ENCODE data around the gene ILKAP.

The ILKAP gene, protein sequence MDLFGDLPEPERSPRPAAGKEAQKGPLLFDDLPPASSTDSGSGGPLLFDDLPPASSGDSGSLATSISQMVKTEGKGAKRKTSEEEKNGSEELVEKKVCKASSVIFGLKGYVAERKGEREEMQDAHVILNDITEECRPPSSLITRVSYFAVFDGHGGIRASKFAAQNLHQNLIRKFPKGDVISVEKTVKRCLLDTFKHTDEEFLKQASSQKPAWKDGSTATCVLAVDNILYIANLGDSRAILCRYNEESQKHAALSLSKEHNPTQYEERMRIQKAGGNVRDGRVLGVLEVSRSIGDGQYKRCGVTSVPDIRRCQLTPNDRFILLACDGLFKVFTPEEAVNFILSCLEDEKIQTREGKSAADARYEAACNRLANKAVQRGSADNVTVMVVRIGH

GRCh38 chr2:238203094-238203972 is at the start of gene ILKAP:
ILKAP (minus strand) TSS chr2:238203695; CDS start chr2:238203553, 142 bp downstream.
- DNase-seq: peak; percentile 91

GRCh38 chr2:238252766-238253630 is 49.5 kb upstream of the ILKAP start:
- no peak for DNase-seq

GRCh38 chr2:238251986-238252385 is 48.5 kb upstream of the ILKAP start:
- DNase-seq: no peak

GRCh38 chr2:238251331-238251730 is 47.8 kb upstream of the ILKAP start:
- DNase-seq: no peak

DNA sequence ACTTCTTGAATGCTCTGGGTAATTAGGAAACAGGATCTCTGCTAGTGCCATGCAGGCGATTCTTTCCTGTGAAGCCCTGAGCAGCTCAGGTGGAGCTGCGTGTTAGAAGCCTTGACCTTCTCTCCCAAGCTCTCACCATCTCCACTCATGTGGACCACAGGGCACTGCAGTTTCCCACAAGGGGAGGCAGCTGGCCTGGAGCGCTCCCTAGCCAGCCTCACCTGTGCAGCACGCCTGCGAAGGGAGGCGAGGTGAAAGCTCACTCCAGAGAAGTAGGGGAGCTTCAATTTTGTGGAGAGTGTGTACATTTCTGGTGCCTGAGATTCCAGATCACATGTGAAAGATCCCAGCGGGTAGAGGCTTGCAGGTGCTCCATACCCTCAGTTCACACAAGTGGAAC is 47.4 kb upstream of the ILKAP start:
- no peak for DNase-seq

DNA sequence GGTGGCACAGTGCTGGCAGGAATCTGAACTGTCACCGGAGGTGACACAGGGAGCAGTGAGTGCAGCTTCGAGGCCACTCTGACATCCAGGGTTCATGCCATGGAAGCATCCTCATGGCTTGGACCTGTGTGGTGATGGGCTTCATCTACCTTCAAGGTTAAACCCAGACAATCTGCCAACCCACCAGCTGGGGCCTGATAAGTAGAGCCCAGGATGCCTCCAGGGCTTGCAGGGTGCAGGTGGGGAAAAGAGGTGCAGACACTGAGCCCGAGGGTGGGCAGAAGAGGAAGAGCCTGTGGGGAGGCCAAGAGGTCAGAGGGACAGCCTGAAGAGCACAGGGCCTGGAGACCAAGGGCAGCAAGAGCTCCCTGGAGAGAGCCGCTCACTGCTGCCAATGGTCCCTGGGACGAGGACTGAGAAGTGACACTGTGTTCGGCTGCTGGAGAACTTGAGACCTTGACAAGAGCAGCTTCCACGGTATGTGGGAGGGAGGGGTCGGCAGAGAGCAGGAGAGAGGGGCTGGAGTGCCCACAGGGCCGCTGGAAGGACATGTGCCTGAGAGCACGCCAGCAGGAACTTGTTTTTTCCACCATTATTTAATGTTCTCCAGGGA is 44.5 kb upstream of the ILKAP start:
- no peak for DNase-seq

- DNase-seq: no peak
Observed at GRCh38 chr2:238247002-238247822, 43.7 kb upstream of the ILKAP start.

DNA sequence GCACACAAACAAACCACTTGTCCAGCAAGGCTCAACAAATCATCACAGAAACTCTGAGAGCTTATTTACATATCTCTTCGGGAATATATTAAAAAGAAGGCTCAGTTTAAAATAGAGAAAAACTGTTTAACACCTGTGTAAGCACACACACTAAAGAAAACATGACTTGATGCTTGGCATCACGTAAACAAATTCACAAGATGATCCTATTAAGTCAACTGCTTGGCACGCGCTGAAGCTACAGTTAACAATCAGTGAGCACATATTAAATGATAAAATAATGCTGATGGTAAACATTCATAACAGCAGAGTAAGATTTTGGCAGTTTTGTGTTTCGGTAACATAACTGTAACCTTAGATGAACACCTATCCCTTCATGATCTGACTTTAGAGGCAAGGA is 40.7 kb upstream of the ILKAP start:
- DNase-seq: no peak

GRCh38 chr2:238243496-238244076 is 40.1 kb upstream of the ILKAP start:
- no peak for DNase-seq

- DNase-seq: no peak
Observed at GRCh38 chr2:238242731-238243495, 39.4 kb upstream of the ILKAP start.

DNA sequence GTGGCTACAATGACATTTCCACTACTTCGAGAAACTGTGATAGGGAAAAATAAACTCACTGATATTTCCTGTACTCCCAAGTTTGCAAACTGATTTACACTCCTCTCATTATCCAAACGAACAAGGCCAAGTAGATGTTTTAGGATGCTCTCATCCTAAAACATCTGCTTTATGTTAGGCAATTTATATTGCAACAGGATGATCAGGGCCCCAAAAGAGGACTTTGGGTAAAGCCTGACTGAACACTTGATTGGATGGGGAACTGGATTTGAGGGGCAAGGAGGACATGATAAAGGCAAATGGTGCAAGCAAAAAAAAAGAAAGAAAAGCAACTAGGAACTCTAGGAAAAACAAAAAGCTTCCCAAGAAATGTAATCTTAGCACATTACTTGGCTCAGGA is 38.5 kb upstream of the ILKAP start:
- no peak for DNase-seq

- peak; percentile 51 for DNase-seq
Observed at GRCh38 chr2:238240757-238241711, 37.5 kb upstream of the ILKAP start.

GRCh38 chr2:238239863-238240756 is 36.6 kb upstream of the ILKAP start, which contains the start of gene HES6:
HES6 (minus strand) TSS chr2:238240038; CDS start chr2:238239905, 133 bp downstream.
- peak; percentile 94 for DNase-seq

- DNase-seq: no peak
Observed at GRCh38 chr2:238239543-238239862, 36.0 kb upstream of the ILKAP start.

GRCh38 chr2:238238766-238239542 is 35.5 kb upstream of the ILKAP start:
- DNase-seq: peak; percentile 47

DNA sequence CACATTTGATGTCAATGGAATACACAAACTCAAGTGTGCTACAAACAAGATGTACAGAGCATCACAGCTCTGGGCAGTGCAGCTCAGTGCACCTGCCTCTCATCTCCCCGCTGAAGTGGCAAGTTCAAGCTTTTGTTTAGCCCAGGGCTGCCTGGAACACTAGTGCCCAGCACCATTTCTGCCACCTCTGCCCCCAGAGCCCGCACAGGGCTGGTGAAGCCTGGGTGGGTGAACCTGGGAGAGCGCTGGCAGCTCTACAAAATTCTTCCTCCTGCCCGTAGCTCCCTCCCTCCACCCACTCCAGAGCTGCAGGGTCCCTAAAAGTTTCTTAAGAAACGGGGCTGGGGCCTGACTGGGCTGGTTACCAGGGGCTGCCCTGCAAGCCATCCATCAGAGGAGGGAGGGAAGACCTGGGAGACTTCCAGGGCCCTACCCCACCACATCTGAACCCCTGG is 34.8 kb upstream of the ILKAP start:
- no peak for DNase-seq
